Muscle of back (tissue), 11 donors: ENCODE results near the gene DENND1A. TPM values are rescaled to one million over a fixed set of nuclear protein-coding genes. Genes with fewer than 3 reads are reported as not detected.

ENCODE experiments used
- DNase-seq, 3 donors: peaks; one replicate each; pipeline versions ENCODE4 v3.0.0 to v3.0.0-alpha.2; 2013
- polyA plus RNA-seq, 10 donors: library from polyadenylated mRNA; unstranded; fragments of 120-200 nt; gene quantifications; one replicate each; pipeline ENCODE4 v1.2.1, GENCODE V29; 2013; ENCODE audit not compliant: insufficient read length in 10 of 10

DENND1A gene
- polyA plus RNA-seq, 10 donors, result 10.9 to 15.4 (median 13.8) TPM

GRCh38 chr9:123488722-123489321 lies 441.1 kb downstream of the DENND1A start:
- no peak for DNase-seq

GRCh38 chr9:123487944-123488548 lies 441.9 kb downstream of the DENND1A start:
- no peak for DNase-seq

- DNase-seq, result no peak
Observed at GRCh38 chr9:123486431-123486830, 443.5 kb downstream of the DENND1A start.

- DNase-seq, result no peak
Observed at GRCh38 chr9:123485216-123485615, 444.7 kb downstream of the DENND1A start.

GRCh38 chr9:123484130-123484529 lies 445.8 kb downstream of the DENND1A start:
- DNase-seq, result no peak

GRCh38 chr9:123483191-123483803 lies 446.6 kb downstream of the DENND1A start:
- no peak for DNase-seq

GRCh38 chr9:123482295-123482968 lies 447.5 kb downstream of the DENND1A start:
- no peak for DNase-seq

GRCh38 chr9:123481209-123481865 lies 448.6 kb downstream of the DENND1A start:
- no peak for DNase-seq

GRCh38 chr9:123480791-123481190 lies 449.1 kb downstream of the DENND1A start:
- no peak for DNase-seq

GRCh38 chr9:123480096-123480495 lies 449.8 kb downstream of the DENND1A start:
- DNase-seq, result no peak

- DNase-seq, result no peak
Observed at GRCh38 chr9:123478967-123479602, 450.8 kb downstream of the DENND1A start.

- no peak for DNase-seq
Observed at GRCh38 chr9:123478160-123478559, 451.8 kb downstream of the DENND1A start.

- DNase-seq, result no peak
Observed at GRCh38 chr9:123475407-123475806, 454.5 kb downstream of the DENND1A start.

GRCh38 chr9:123472862-123473614 lies 456.9 kb downstream of the DENND1A start:
- DNase-seq, result peak in 2 of 3 donors; percentile 19 to 57

- no peak for DNase-seq
Observed at GRCh38 chr9:123471843-123472570, 457.9 kb downstream of the DENND1A start.

- DNase-seq, result no peak
Observed at GRCh38 chr9:123470991-123471770, 458.7 kb downstream of the DENND1A start.

- no peak for DNase-seq
Observed at GRCh38 chr9:123470121-123470782, 459.7 kb downstream of the DENND1A start.

GRCh38 chr9:123469282-123469681 lies 460.6 kb downstream of the DENND1A start:
- DNase-seq, result no peak

- DNase-seq, result no peak
Observed at GRCh38 chr9:123468541-123468940, 461.4 kb downstream of the DENND1A start.
